ENCODE results near the gene CTDP1.

CTDP1 gene

DNA sequence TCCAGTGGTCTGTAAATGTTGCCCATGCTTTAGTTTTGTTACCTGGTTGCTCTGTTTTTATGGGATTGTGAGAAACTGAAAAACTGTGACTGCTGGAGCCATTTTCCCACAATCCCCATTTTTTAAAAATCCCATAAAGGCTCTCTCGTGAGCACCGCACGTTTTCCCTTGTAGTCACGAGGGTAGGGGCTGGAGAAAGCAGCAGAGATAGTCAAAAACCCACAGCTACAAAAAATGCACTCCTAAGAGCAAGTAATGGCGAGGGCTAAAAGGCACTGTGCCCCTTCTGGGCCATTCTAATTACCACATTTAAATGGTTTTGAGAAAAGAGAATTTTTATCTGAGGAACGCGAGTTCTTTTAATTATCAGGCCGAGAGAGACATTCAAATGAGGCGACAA is 1.8 kb upstream of the CTDP1 start:
- H3K4me3 ChIP-seq (ENCODE audit: low read depth, low read length, poor library complexity, severe bottlenecking), result peak overlapping the region; percentile 75
- H3K9ac ChIP-seq (ENCODE audit: low read length), result no peak overlapping the region; the same call in 1 of the 2 replicates
- no peaks in the 10 kb centered on the region for H3K27me3 ChIP-seq (ENCODE audit: insufficient read depth, low read length)
- no peaks in the 10 kb centered on the region for H4K20me1 ChIP-seq (ENCODE audit: insufficient read depth, low read length)
- peaks cover 14% of the 10 kb centered on the region; the same call in 1 of the 2 replicates for H3K79me2 ChIP-seq (ENCODE audit: insufficient read depth, low read length)
- no peak for TF ChIP-seq EZH2 (IDR thresholded peaks at IDR 0.05; ENCODE audit: borderline replicate concordance, low read length)
- TF ChIP-seq, protein P1, sequence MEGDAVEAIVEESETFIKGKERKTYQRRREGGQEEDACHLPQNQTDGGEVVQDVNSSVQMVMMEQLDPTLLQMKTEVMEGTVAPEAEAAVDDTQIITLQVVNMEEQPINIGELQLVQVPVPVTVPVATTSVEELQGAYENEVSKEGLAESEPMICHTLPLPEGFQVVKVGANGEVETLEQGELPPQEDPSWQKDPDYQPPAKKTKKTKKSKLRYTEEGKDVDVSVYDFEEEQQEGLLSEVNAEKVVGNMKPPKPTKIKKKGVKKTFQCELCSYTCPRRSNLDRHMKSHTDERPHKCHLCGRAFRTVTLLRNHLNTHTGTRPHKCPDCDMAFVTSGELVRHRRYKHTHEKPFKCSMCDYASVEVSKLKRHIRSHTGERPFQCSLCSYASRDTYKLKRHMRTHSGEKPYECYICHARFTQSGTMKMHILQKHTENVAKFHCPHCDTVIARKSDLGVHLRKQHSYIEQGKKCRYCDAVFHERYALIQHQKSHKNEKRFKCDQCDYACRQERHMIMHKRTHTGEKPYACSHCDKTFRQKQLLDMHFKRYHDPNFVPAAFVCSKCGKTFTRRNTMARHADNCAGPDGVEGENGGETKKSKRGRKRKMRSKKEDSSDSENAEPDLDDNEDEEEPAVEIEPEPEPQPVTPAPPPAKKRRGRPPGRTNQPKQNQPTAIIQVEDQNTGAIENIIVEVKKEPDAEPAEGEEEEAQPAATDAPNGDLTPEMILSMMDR (IDR thresholded peaks at IDR 0.05; ENCODE audit: low read length), result no peak
- H3K9me2 ChIP-seq (ENCODE audit: low read depth, low read length), result no peaks in the 10 kb centered on the region
- no peaks in the 10 kb centered on the region for H3F3A ChIP-seq (ENCODE audit: insufficient read depth, low read length)
- H3K36me3 ChIP-seq (ENCODE audit: insufficient read depth, low read length), result peaks cover 25% of the 10 kb centered on the region
- H3K9me3 ChIP-seq (ENCODE audit: low read length), result 0 out of 2 replicates have a peak, but pooled peaks cover 3% of the 10 kb centered on the region
- no peak overlapping the region for H2AFZ ChIP-seq (ENCODE audit: low read length)
- H3K4me2 ChIP-seq (ENCODE audit: low read length), result peak overlapping the region; percentile 81
- H3K27ac ChIP-seq (ENCODE audit: low read depth, low read length, poor library complexity, severe bottlenecking), result no peak overlapping the region
- peaks cover 35% of the 10 kb centered on the region for H3K4me1 ChIP-seq (ENCODE audit: insufficient read depth, low read length, severe bottlenecking)

DNA sequence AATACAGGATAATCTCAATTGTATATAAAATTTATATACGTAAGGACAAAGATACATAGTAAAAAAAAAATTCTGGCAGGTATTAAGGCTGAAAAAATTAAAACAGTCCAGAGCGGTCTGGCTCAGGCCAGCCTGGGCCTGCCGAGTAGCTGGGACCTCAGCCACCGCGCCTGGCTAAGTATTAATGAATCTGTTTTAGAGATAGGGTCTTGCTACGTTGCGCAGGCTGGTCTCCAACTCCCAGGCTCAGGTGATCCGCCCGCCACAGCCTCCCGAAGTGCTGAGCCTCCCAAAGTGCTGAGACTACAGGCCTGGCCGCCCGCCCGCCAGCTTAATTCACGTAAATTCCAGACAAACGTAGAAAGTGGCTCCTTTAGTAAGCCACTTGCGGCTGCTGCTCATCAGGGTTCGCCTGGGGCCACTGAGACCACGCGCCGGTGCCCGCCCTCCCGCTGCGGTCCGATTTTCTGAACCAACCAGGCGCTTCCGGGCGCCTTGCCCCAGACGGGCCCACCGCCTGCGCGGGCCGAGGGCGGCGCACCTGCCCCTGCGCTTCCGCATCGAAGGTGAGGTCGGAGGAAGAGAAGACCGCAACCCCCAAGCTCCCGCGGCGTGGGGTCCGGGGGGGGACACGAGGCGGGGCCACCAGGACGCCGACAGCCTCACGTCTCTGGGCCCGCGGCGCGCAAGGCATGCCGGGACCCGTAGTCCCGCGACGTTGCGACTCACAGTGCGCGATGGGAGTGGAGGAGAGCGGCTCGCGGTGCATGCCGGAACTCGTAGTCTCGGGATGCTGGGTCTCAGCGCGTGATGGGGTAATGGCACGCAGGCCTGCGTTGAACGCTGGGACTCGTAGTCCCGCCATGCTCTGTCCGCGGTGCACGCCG is 695 bp upstream of the CTDP1 start:
- H3K79me2 ChIP-seq (ENCODE audit: insufficient read depth, low read length), result peaks cover 23% of the 10 kb centered on the region; the same call in 1 of the 2 replicates
- TF ChIP-seq, protein P1 (IDR thresholded peaks at IDR 0.05; ENCODE audit: low read length), result no peak
- no peak for TF ChIP-seq EZH2 (IDR thresholded peaks at IDR 0.05; ENCODE audit: borderline replicate concordance, low read length)
- H3K4me3 ChIP-seq (ENCODE audit: low read depth, low read length, poor library complexity, severe bottlenecking), result peak overlapping the region; percentile 75
- no peak overlapping the region for H2AFZ ChIP-seq (ENCODE audit: low read length)
- no peaks in the 10 kb centered on the region for H3K9me2 ChIP-seq (ENCODE audit: low read depth, low read length)
- no peaks in the 10 kb centered on the region for H3K27me3 ChIP-seq (ENCODE audit: insufficient read depth, low read length)
- H3K9ac ChIP-seq (ENCODE audit: low read length), result peak overlapping the region; percentile 90
- H3K4me1 ChIP-seq (ENCODE audit: insufficient read depth, low read length, severe bottlenecking), result peaks cover 45% of the 10 kb centered on the region
- H3F3A ChIP-seq (ENCODE audit: insufficient read depth, low read length), result no peaks in the 10 kb centered on the region
- 0 out of 2 replicates have a peak, but pooled peaks cover 3% of the 10 kb centered on the region for H3K9me3 ChIP-seq (ENCODE audit: low read length)
- no peaks in the 10 kb centered on the region for H4K20me1 ChIP-seq (ENCODE audit: insufficient read depth, low read length)
- H3K36me3 ChIP-seq (ENCODE audit: insufficient read depth, low read length), result peaks cover 25% of the 10 kb centered on the region
- peak overlapping the region; percentile 98 for H3K4me2 ChIP-seq (ENCODE audit: low read length)
- H3K27ac ChIP-seq (ENCODE audit: low read depth, low read length, poor library complexity, severe bottlenecking), result peak overlapping the region; percentile 79

DNA sequence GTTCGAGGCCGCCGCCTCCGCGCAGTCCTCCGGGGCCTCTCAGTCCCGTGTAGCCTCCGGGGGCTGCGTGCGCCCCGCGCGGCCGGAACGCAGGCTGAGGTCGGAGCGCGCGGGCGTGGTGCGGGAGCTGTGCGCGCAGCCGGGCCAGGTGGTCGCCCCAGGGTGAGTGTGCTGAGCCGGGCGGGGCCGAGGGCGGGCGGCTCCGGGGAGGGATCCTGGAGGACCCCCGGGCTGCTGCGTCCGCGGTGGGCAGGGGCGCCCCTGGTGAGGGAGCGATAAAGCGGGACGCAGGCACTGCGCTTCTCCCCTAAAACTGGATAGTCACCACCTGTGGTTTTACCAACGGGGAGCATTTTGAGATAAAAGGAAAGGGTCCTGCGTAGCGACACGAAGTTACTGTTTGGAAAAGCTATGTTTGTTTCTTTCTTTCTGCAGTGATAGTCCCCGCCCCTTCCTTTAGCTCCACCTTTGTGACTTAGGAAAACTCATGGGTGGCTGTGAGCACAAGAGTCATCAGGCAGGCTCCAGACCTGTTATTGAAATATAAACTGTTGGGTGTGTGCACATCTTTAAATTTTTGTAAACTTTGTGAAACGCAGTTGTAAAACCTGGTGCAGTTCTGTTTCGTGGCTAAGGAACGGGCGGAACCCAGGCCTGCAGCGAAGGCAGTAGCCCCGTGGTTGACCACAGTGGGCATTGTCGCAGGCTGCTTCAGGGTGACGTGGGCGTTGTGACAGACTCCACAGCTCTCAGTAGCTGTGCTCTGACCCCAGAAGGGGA is 687 bp downstream of the CTDP1 start:
- peak overlapping the region; percentile 10 for H3K27ac ChIP-seq (ENCODE audit: low read depth, low read length, poor library complexity, severe bottlenecking)
- H3K27me3 ChIP-seq (ENCODE audit: insufficient read depth, low read length), result no peaks in the 10 kb centered on the region
- H2AFZ ChIP-seq (ENCODE audit: low read length), result no peak overlapping the region
- peaks cover 31% of the 10 kb centered on the region for H3K79me2 ChIP-seq (ENCODE audit: insufficient read depth, low read length)
- H4K20me1 ChIP-seq (ENCODE audit: insufficient read depth, low read length), result no peaks in the 10 kb centered on the region
- peaks cover 25% of the 10 kb centered on the region for H3K36me3 ChIP-seq (ENCODE audit: insufficient read depth, low read length)
- H3K4me2 ChIP-seq (ENCODE audit: low read length), result peak overlapping the region; percentile 98
- no peaks in the 10 kb centered on the region for H3K9me2 ChIP-seq (ENCODE audit: low read depth, low read length)
- H3K4me3 ChIP-seq (ENCODE audit: low read depth, low read length, poor library complexity, severe bottlenecking), result peak overlapping the region; percentile 75
- H3K9me3 ChIP-seq (ENCODE audit: low read length), result 0 out of 2 replicates have a peak, but pooled peaks cover 3% of the 10 kb centered on the region
- peaks cover 59% of the 10 kb centered on the region for H3K4me1 ChIP-seq (ENCODE audit: insufficient read depth, low read length, severe bottlenecking)
- H3F3A ChIP-seq (ENCODE audit: insufficient read depth, low read length), result no peaks in the 10 kb centered on the region
- peak overlapping the region; percentile 80 for H3K9ac ChIP-seq (ENCODE audit: low read length)
- TF ChIP-seq, protein P1 (IDR thresholded peaks at IDR 0.05; ENCODE audit: low read length), result no peak
- no peak for TF ChIP-seq EZH2 (IDR thresholded peaks at IDR 0.05; ENCODE audit: borderline replicate concordance, low read length)

All from OCI-LY1 (cell line).